ENCODE measurements around the gene GIMAP5. TPM values are rescaled to one million over a fixed set of nuclear protein-coding genes. Genes with fewer than 3 reads are reported as not detected.

Gene GIMAP5
- total and polyA plus RNA-seq, 10 of the 15 experiments (the other 5 are each of a cell fraction or from before 2014, with no cell fraction given) = 3.7 to 9.1 (median 6.7) TPM

- H2AFZ ChIP-seq (ENCODE audit: control insufficient read depth, low read depth, low read length) = no peak overlapping the region
- H3K4me1 ChIP-seq (ENCODE audit: control insufficient read depth, insufficient read depth, low read length) = peaks cover 7% of the 10 kb centered on the region
- no peak for DNase-seq (ENCODE audit: low read depth, low spot score)
- WGBS (ENCODE audit: insufficient coverage, insufficient replicate concordance, low lambda C conversion rate, missing lambda C conversion rate) = 94% methylated on average over 50 of the region's 52 CpGs
- ATAC-seq = no peak
- no peak overlapping the region for H3K4me3 ChIP-seq
- H3K27ac ChIP-seq (ENCODE audit: control insufficient read depth, insufficient read depth) = no peak overlapping the region
- no peaks in the 10 kb centered on the region; the same call in 1 of the 3 replicates for H3K9me3 ChIP-seq (replicated peaks; ENCODE audit: control insufficient read depth, insufficient read depth, low read length)
- POLR2A ChIA-PET = no interaction called here
- intact Hi-C loops (cut with micrococcal nuclease; ENCODE audit: unreplicated experiment) (no loop called here), in situ Hi-C loops (cut with MboI) (no loop called here)
- CTCF ChIA-PET = no interaction called here
- H3K79me2 ChIP-seq (ENCODE audit: control insufficient read depth, insufficient read depth, low read length) = peaks cover 8% of the 10 kb centered on the region
- H3K36me3 ChIP-seq (ENCODE audit: control insufficient read depth in 2 of 2, insufficient read depth in 2 of 2, low read length in 1 of 2) = peaks cover 0 to 1% of the 10 kb centered on the region in 2 experiments; a peak in 1 of 4 replicates
- no peak overlapping the region for H3K9ac ChIP-seq (ENCODE audit: control insufficient read depth, insufficient read depth, low read length)
- FAIRE-seq = no peak
- SMC1A ChIA-PET (ENCODE audit: uncharacterized antibody, unreplicated experiment) = interaction anchor here (0.6 kb wide), 1 partner anchor 259 kb away, joined by 3 read pairs; no protein-coding TSS in a partner anchor
- RAD21 ChIA-PET (ENCODE audit: unreplicated experiment) = no interaction called here
- no peaks in the 10 kb centered on the region for H4K20me1 ChIP-seq (ENCODE audit: control insufficient read depth, insufficient read depth)
- no TSS peak for BruUV-seq (replicated peaks)
- no peak overlapping the region for H3K4me2 ChIP-seq (ENCODE audit: control insufficient read depth, insufficient read depth)
- H3K27me3 ChIP-seq (replicated peaks in 1 of 2; ENCODE audit: control insufficient read depth in 2 of 2, insufficient read depth in 2 of 2, low read length in 1 of 2) = no peaks in the 10 kb centered on the region
- TF ChIP-seq MTA3 (IDR thresholded peaks at IDR 0.05; ENCODE audit: borderline replicate concordance, low read length) = no peak
- TF ChIP-seq MXI1 (IDR thresholded peaks at IDR 0.05; ENCODE audit: low read depth, low read length) = no peak
- no peak for TF ChIP-seq BCL11A (IDR thresholded peaks at IDR 0.05; ENCODE audit: low read depth, low read length)
- TF ChIP-seq KAT2A (conservative IDR thresholded peaks at IDR 0.05; ENCODE audit: control insufficient read depth, low read depth, low read length) = no peak
- TF ChIP-seq NR2C2 (IDR thresholded peaks at IDR 0.05; ENCODE audit: borderline replicate concordance, control insufficient read depth, insufficient read length, low read depth) = no peak
- TF ChIP-seq, protein P1, sequence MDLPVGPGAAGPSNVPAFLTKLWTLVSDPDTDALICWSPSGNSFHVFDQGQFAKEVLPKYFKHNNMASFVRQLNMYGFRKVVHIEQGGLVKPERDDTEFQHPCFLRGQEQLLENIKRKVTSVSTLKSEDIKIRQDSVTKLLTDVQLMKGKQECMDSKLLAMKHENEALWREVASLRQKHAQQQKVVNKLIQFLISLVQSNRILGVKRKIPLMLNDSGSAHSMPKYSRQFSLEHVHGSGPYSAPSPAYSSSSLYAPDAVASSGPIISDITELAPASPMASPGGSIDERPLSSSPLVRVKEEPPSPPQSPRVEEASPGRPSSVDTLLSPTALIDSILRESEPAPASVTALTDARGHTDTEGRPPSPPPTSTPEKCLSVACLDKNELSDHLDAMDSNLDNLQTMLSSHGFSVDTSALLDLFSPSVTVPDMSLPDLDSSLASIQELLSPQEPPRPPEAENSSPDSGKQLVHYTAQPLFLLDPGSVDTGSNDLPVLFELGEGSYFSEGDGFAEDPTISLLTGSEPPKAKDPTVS (IDR thresholded peaks at IDR 0.05; ENCODE audit: low read depth, low read length) = no peak
- no peak for TF ChIP-seq USF2 (IDR thresholded peaks at IDR 0.05; ENCODE audit: borderline replicate concordance, low read depth, low read length)
- no peak for TF ChIP-seq ZNF207 (IDR thresholded peaks at IDR 0.05; ENCODE audit: borderline replicate concordance)
- TF ChIP-seq ZNF592 (IDR thresholded peaks at IDR 0.05) = no peak
- TF ChIP-seq ASH2L (IDR thresholded peaks at IDR 0.05; ENCODE audit: borderline replicate concordance, low read depth) = no peak
- TF ChIP-seq, protein P2, sequence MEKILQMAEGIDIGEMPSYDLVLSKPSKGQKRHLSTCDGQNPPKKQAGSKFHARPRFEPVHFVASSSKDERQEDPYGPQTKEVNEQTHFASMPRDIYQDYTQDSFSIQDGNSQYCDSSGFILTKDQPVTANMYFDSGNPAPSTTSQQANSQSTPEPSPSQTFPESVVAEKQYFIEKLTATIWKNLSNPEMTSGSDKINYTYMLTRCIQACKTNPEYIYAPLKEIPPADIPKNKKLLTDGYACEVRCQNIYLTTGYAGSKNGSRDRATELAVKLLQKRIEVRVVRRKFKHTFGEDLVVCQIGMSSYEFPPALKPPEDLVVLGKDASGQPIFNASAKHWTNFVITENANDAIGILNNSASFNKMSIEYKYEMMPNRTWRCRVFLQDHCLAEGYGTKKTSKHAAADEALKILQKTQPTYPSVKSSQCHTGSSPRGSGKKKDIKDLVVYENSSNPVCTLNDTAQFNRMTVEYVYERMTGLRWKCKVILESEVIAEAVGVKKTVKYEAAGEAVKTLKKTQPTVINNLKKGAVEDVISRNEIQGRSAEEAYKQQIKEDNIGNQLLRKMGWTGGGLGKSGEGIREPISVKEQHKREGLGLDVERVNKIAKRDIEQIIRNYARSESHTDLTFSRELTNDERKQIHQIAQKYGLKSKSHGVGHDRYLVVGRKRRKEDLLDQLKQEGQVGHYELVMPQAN (conservative IDR thresholded peaks at IDR 0.05) = no peak
- TF ChIP-seq CHD4 (IDR thresholded peaks at IDR 0.05) = no peak
These were observed 17.0 kb upstream of the GIMAP5 start for GRCh38 chr7:150719960-150720891.
